Omental fat pad (tissue), 4 donors: ENCODE measurements around the gene CYP3A4. TPM values are rescaled to one million over a fixed set of nuclear protein-coding genes. Genes with fewer than 3 reads are reported as not detected.

Experiments
- ATAC-seq: fragments of 150-250 bp; one replicate; pipeline ENCODE4 v1.9.1; 2016; ENCODE audit warnings: mild to moderate bottlenecking, moderate library complexity; ENCODE audit not compliant: low FRiP score
- DNase-seq: peaks from one replicate; pipeline ENCODE4 v3.0.0-alpha.2; 2019; ENCODE audit warnings: low spot score
- total RNA-seq, 4 donors: library from RNA; depleted of rRNA; stranded (reverse); fragments of >200 nt; gene quantifications; one replicate each; pipeline ENCODE4 v1.1.0, GENCODE V29; 2016
- TF ChIP-seq, protein P1 (sequence below), 3 donors: fragments of 450-650 bp; IDR thresholded peaks; one replicate each; pipeline ENCODE4 v1.5.1; 2016 to 2017; ENCODE audit warnings: antibody characterized with exemption in 3 of 3, mild to moderate bottlenecking in 3 of 3, moderate library complexity in 2 of 3

The CYP3A4 gene
- total RNA-seq, 4 donors from 2014 or later: 0.60 to 1.8 TPM; not detected in 2

DNA sequence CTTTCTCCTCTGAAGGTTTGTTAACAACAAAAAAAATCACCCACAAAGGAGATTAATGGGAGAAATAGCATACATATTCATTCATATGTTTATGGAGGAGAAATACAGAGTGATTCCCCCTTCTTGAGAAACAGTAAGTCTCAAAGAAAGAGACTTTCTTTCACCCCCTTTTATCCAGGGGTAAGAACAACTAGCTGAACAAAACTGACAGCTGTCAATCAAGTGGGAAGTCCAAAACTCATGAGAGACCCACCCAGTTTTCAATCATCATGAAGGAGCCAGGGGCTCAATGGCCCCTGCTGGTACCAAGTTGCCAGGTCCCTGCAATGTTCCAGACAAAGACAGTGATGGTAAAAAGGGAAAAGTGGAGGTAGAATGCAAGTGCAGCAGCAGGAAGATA lies 41.9 kb upstream of the CYP3A4 start:
- TF ChIP-seq, protein P1, sequence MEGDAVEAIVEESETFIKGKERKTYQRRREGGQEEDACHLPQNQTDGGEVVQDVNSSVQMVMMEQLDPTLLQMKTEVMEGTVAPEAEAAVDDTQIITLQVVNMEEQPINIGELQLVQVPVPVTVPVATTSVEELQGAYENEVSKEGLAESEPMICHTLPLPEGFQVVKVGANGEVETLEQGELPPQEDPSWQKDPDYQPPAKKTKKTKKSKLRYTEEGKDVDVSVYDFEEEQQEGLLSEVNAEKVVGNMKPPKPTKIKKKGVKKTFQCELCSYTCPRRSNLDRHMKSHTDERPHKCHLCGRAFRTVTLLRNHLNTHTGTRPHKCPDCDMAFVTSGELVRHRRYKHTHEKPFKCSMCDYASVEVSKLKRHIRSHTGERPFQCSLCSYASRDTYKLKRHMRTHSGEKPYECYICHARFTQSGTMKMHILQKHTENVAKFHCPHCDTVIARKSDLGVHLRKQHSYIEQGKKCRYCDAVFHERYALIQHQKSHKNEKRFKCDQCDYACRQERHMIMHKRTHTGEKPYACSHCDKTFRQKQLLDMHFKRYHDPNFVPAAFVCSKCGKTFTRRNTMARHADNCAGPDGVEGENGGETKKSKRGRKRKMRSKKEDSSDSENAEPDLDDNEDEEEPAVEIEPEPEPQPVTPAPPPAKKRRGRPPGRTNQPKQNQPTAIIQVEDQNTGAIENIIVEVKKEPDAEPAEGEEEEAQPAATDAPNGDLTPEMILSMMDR (IDR thresholded peaks at IDR 0.05): no peak
- DNase-seq: no peak

DNA sequence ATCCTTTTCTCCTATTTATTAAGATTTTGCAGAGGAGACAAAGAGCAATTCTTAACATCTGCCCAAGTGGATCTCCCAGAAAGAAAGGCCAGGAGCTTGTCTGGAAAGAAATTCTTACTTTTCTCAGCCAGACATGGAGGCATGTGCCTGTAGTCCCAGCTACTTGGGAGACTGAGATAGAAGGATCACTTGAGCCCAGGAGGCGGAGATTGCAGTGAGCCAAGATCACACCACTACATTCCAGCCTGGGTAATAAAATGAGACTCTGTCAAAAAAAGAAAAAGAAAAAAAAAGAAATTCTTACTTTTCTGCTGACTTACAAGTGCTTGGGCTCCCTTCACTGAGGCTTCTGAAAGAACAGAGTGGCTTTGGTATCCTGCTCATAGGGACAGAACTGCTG lies 41.5 kb upstream of the CYP3A4 start:
- DNase-seq (no peak), ATAC-seq (no peak)
- TF ChIP-seq, protein P1 (IDR thresholded peaks at IDR 0.05): no peak

More for the DNA sequence above, 41.9 kb upstream of the CYP3A4 start:
- ATAC-seq: no peak

DNA sequence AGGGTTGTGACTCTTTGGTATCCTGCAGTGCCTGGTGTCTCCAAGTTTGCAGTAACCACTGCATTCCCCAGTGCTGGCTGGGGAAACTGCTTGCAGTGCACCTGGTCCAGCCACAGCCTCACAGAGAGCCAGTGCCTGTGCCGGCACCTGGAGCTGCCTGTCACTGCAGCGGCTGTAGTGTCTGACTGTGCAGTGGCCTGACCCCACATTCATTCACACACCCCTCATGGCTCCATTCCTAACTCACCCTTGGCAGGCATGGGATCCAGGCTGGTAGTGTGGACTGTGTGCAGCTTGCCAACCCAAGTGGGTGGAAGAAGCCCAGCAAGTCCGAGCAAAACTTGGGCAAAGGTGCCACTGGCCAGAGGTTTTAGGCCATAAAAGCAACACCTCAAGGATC lies 40.1 kb upstream of the CYP3A4 start:
- TF ChIP-seq, protein P1 (IDR thresholded peaks at IDR 0.05): no peak
- DNase-seq (no peak), ATAC-seq (no peak)

DNA sequence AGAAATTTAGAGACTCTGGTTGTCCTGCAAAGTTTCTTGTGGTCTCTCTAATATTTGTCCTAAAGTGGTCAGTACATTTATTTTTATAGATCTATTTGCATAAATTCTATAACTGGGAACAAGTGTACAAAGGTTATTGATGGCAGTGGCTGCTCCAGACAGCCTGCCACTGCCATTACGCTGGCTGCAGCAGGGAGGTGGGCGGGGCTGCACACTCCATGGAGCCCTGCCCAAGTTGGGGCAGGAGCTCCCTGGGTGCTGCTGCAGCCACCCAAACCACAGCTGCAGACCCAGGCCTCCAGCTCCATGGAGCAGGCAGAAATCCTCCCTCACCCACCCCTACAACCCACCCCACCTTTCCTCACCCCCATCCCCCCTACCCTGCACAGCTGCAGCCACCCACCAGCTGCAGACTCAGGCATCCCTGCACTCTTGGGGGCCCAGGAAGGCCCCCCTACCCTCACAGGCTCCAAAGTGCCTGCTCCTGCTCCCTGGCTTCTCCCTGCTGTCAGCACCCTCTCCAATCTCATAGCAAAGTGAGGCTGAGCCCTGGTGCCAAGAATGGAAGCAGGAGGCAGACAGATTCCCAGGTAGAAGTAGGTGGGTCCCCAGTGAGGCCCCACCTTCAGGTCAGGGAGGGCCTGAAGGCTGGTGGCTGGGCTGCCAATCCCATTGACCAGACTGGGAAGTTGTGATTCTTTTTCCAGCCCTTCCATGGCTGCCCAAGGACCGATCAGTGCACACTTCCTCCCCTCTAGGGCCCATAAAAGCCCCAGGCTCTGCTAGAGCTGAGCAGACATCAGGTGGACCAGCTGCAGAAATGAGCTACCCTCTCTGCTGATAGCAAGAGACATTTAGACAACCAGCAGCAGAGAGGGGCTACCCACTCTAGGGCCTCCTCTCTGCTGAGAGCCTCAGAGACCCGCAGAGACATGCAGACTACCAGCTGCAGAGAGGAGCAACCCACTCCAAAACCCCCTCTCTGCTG lies 39.0 kb upstream of the CYP3A4 start:
- ATAC-seq (no peak), DNase-seq (no peak)
- TF ChIP-seq, protein P1 (IDR thresholded peaks at IDR 0.05): no peak

DNA sequence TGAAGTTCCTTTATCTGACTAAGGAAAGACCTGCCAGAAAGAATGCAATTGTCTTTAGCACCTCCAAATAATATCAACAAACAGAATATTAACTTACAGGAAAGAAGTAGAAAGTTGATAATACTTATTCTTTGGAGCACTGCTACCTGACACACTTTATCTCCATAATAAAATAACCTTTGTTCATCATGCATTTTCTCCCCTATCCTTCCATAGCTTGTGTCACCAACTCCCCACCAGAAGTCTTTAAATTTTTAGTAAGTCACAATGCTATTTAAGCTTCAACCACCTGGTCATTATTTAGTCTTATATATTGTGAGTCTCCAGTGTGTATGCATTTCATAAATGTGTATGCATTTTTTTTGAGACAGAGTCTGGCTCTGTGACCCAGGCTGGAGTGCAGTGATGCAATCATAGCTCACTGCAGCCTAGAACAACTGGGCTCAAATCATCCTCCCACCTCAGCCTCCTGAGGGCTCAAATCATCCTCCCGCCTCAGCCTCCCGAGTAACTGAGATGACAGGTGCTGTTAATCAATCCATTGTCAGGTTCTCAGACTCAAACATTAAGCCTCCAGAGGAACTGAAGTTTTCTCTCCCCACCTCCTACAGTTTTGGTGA lies 36.5 kb upstream of the CYP3A4 start:
- TF ChIP-seq, protein P1 (IDR thresholded peaks at IDR 0.05): no peak
- ATAC-seq: no peak
- no peak for DNase-seq

DNA sequence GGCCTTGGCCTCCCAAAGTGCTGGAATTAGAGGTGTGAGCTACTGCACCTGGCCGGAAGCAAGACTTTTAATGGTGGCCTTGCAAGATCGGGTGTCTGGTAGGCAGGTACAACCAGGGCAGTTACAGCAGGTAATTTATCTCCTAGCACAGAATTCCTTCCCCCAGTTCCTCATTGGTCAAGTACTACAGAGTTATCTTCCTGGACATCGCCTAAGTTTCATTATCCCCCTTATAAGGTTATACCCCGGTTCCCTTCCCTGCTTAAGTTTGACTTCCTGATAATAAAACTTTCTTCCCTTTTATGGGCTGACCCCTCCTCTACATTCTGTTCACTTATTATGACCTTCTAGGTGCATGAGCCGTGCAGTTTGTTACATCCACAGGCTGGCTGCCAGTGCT lies 24.8 kb upstream of the CYP3A4 start:
- TF ChIP-seq, protein P1 (IDR thresholded peaks at IDR 0.05): no peak
- DNase-seq (no peak), ATAC-seq (no peak)
